Measurements from ENCODE around the gene KRTAP25-1.

Gene KRTAP25-1

DNA sequence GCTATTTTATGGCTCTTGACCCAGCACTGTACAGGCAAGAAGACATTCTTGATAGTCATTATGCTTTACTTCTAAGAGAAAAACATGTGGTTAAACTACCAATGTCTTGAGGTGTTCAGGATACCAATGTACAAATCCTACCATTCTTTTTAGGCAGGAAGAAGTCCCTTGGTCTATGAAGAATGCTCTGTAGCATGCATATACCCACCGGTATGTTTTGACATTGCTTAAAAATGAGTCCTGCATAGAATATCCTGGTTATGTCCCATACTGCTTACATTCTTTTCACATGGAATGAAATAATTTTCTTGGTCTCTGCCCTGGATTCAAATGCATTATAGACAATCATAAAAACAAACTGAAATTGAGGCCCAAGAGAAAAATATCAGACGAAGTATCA is 43.4 kb upstream of the KRTAP25-1 start:
- H3K27ac ChIP-seq = no peak overlapping the region
- no peaks in the 10 kb centered on the region for H3K9me3 ChIP-seq (ENCODE audit: severe bottlenecking)
- no peak for DNase-seq
- no peak overlapping the region for H3K4me3 ChIP-seq (ENCODE audit: low read depth, low read length)
- peaks cover 85% of the 10 kb centered on the region for H3K27me3 ChIP-seq (ENCODE audit: insufficient read depth, low read depth, severe bottlenecking)
- no peaks in the 10 kb centered on the region for H3K36me3 ChIP-seq
- TF ChIP-seq, protein P1, sequence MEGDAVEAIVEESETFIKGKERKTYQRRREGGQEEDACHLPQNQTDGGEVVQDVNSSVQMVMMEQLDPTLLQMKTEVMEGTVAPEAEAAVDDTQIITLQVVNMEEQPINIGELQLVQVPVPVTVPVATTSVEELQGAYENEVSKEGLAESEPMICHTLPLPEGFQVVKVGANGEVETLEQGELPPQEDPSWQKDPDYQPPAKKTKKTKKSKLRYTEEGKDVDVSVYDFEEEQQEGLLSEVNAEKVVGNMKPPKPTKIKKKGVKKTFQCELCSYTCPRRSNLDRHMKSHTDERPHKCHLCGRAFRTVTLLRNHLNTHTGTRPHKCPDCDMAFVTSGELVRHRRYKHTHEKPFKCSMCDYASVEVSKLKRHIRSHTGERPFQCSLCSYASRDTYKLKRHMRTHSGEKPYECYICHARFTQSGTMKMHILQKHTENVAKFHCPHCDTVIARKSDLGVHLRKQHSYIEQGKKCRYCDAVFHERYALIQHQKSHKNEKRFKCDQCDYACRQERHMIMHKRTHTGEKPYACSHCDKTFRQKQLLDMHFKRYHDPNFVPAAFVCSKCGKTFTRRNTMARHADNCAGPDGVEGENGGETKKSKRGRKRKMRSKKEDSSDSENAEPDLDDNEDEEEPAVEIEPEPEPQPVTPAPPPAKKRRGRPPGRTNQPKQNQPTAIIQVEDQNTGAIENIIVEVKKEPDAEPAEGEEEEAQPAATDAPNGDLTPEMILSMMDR (IDR thresholded peaks at IDR 0.05; ENCODE audit: low read depth, low read length) = no peak

DNA sequence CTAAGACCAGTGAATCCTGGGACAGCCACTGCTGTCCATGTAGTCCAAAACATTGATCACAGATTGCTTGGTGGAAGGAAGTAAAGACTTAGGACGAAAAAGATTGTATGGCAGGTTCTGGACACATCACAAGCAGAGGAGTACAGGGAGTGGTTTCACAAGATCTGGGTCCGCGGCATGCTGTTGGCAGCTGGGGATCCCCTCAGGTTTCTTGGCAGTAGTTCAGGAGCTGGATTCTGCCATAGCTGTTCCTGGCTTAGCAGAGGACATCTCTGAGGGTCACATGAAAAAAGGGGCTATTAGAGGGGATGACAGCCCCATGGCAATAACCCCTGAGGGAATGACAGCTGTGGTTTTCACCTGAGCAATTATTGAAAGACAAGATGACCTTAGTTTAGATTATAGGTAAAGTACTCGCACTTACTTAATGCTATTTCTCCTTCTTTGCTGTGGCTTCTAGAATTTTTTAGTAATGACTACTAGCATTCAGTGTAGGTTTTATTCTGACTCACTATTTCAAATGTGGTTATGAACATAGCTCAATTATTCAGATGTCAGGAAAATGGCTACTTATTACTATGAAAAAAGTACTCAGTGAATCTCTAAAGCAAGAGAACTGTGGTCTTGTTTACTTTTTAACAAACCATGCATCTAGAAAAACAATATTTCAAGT is 40.0 kb upstream of the KRTAP25-1 start:
- TF ChIP-seq, protein P1 (IDR thresholded peaks at IDR 0.05; ENCODE audit: low read depth, low read length) = no peak
- DNase-seq = no peak
- no peaks in the 10 kb centered on the region for H3K36me3 ChIP-seq
- no peak overlapping the region for H3K27ac ChIP-seq
- H3K27me3 ChIP-seq (ENCODE audit: insufficient read depth, low read depth, severe bottlenecking) = peaks cover 68% of the 10 kb centered on the region
- peaks cover 9% of the 10 kb centered on the region for H3K9me3 ChIP-seq (ENCODE audit: severe bottlenecking)
- no peak overlapping the region for H3K4me3 ChIP-seq (ENCODE audit: low read depth, low read length)

DNA sequence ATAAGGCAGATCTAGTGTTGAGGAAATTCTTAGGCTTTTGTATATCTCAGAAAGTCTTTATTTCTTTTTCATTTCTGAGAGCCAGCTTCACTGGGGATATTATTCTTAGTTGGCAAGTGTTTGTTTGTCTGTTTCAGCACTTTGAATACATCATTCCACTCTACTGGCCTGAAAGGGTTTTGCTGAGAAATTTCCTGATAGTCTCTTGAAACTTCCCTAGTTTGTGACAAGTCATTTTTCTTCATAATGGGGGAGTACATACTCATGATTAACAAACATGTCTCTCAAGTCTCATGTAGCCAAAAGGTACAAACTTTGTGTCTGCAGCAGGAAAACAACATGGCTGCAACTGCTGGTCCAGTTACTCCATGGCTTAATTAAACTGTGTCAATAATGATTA is 37.1 kb upstream of the KRTAP25-1 start:
- Histone ChIP-seq H3K9me3 (ENCODE audit: severe bottlenecking) (peaks cover 9% of the 10 kb centered on the region), H3K36me3 (no peaks in the 10 kb centered on the region), H3K27ac (no peak overlapping the region), H3K4me3 (ENCODE audit: low read depth, low read length) (no peak overlapping the region), H3K27me3 (ENCODE audit: insufficient read depth, low read depth, severe bottlenecking) (peaks cover 58% of the 10 kb centered on the region)
- DNase-seq = no peak
- TF ChIP-seq, protein P1 (IDR thresholded peaks at IDR 0.05; ENCODE audit: low read depth, low read length) = no peak

DNA sequence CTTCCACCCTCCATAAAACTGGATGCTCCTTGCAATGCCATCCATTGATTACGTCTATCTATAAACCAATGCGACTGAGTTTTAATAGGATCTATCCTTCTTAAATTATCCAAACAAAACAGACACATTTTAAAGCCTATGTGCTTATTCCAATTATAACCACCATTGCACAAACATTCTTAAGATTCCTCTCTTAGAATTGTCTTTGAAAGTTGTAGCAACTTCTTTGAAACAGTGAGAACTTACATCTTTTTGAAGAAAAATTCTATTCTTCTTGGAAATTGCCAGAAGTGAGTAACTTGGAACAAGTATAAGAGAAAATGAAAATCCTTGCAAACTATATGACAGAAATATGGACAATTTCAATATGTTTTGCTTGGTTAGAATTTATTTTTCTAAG is 30.9 kb upstream of the KRTAP25-1 start, which contains the start of gene KRTAP26-1:
KRTAP26-1 (minus strand) TSS at position 101 of the 400 bp plus-strand sequence. CDS start 280 bp downstream, outside the sequence.
- no peak for DNase-seq
- Histone ChIP-seq H3K36me3 (no peaks in the 10 kb centered on the region), H3K27ac (no peak within 1 kb of the TSS), H3K27me3 (ENCODE audit: insufficient read depth, low read depth, severe bottlenecking) (peaks cover 76% of the 10 kb centered on the region), H3K9me3 (ENCODE audit: severe bottlenecking) (no peaks in the 10 kb centered on the region), H3K4me3 (ENCODE audit: low read depth, low read length) (no peak within 1 kb of the TSS)
- TF ChIP-seq, protein P1 (IDR thresholded peaks at IDR 0.05; ENCODE audit: low read depth, low read length) = no peak

DNA sequence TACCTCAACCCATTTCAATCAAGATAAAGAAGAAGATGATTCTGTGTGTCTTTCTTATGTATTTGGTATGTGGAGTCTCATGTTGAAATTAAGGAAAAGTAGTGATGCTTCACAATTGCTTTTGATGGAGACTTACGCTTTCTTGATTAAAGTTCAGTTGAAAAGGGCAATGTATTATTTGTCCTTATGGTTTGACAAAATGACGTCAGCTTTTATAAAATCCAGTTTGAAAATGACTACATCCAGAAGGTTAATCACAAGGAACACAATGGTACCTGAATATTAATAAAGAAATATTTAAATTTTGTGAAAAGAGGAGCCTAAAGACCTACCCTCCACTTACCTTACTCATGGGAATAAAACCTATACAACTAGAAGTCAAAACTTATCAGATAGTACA is 26.4 kb upstream of the KRTAP25-1 start:
- no peak overlapping the region for H3K27ac ChIP-seq
- no peak for DNase-seq
- no peaks in the 10 kb centered on the region for H3K36me3 ChIP-seq
- TF ChIP-seq, protein P1 (IDR thresholded peaks at IDR 0.05; ENCODE audit: low read depth, low read length) = no peak
- H3K9me3 ChIP-seq (ENCODE audit: severe bottlenecking) = no peaks in the 10 kb centered on the region
- H3K4me3 ChIP-seq (ENCODE audit: low read depth, low read length) = no peak overlapping the region
- H3K27me3 ChIP-seq (ENCODE audit: insufficient read depth, low read depth, severe bottlenecking) = peaks cover 86% of the 10 kb centered on the region

DNA sequence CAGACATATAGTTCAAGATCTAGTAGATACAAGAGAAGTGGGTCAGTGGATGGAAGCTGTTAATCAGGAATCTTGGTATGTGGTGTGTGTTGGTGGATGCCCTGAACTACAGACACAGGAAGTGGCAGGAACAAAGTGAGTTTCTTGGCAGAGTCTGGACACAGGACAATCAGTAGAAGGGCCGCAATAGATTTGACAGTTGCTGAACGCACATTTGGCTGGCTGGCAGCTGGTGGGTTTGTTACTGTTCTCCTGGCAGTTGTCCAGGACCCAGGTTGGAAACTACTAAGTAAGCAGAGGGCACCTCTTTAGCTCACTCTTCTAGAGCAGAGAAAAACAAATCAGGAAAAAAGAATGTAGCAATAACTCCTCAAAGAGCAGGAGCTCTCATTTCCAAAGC is 17.6 kb upstream of the KRTAP25-1 start:
- TF ChIP-seq, protein P1 (IDR thresholded peaks at IDR 0.05; ENCODE audit: low read depth, low read length) = no peak
- Histone ChIP-seq H3K36me3 (no peaks in the 10 kb centered on the region), H3K27ac (no peak overlapping the region), H3K9me3 (ENCODE audit: severe bottlenecking) (no peaks in the 10 kb centered on the region), H3K27me3 (ENCODE audit: insufficient read depth, low read depth, severe bottlenecking) (peaks cover 78% of the 10 kb centered on the region), H3K4me3 (ENCODE audit: low read depth, low read length) (no peak overlapping the region)
- DNase-seq = no peak
